BLaER1 (cell line): ENCODE results near the gene IGF2BP1.
"Not testable (repeated sequence)": the region's sequence is repeated elsewhere in the genome, so short reads cannot be mapped to it uniquely, and the experiment has no call there.

Experiments
- H3K27ac ChIP-seq: shearing (Covaris generic); formaldehyde crosslinking; 2 replicates; pipeline ENCODE4 v1.8.1; 2022
- H3K27me3 ChIP-seq: shearing (Covaris generic); formaldehyde crosslinking; 2 replicates; pipeline ENCODE4 v1.8.1; 2022
- H3K36me3 ChIP-seq: shearing (Covaris generic); formaldehyde crosslinking; 2 replicates; pipeline ENCODE4 v1.8.1; 2022
- H3K4me1 ChIP-seq: shearing (Covaris generic); formaldehyde crosslinking; 2 replicates; pipeline ENCODE4 v1.8.1; 2022
- H3K4me2 ChIP-seq: shearing (Covaris generic); formaldehyde crosslinking; 2 replicates; pipeline ENCODE4 v1.8.1; 2022
- H3K4me3 ChIP-seq: shearing (Covaris generic); formaldehyde crosslinking; 2 replicates; pipeline ENCODE4 v1.8.1; 2022
- H3K9ac ChIP-seq: shearing (Covaris generic); formaldehyde crosslinking; 2 replicates; pipeline ENCODE4 v1.8.1; 2022
- H3K9me3 ChIP-seq: shearing (Covaris generic); formaldehyde crosslinking; 2 replicates; pipeline ENCODE4 v1.8.1; 2022
- H4K20me1 ChIP-seq: shearing (Covaris generic); formaldehyde crosslinking; 2 replicates; pipeline ENCODE4 v1.8.1; 2022
- Cebpa-rat ChIP-seq: shearing (Covaris generic); IDR thresholded peaks from 2 replicates; pipeline ENCODE4 v1.8.1; 2022

IGF2BP1 gene

DNA sequence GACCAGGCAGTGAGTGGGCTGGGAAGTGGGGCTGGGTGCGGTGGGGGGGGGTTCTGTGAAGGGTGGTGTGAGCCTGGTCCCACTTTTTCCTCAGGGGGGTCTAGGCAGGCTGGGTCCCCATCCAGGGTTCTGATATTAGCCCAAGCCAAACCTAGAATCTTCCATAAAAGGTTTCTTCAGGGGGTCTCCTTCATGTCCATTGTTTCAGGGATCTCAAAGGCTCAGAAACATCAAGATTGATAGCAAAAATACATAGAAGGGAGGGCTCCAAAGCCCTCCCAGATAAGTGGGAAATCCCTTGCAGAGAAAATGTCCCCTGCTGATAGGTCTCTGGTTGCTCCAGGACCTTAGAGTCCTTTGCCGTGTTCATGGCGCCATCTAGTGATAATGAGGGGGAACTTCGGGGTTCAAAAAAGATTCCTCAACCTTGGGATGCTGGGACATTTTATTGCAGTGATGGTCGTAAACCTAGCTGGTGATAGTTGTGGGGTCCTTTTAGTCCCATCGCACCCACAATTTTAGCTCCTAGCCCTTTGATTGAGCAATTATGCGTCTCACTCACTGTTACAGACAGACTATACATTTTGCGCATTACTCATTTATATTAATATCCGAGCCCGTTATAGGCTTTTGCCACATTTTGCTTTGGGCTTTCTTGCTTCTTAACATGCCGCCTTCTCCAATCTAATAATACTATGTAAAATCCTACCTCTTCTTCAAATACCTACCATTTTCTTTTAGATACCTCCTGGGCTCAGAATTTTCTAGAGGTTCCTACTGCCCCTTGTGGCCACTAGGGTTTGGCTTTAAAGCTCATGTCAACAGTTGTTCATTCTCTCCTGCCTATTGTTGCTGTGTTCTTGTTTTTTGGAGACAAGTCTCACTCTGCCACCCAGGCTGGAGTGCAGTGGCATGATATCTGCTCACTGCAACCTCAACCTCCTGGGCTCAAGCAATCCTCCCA lies 35.1 kb downstream of the IGF2BP1 start:
- no peak overlapping the region for H3K27ac ChIP-seq
- H3K27me3 ChIP-seq = no peaks in the 10 kb centered on the region
- no peak overlapping the region for H3K4me2 ChIP-seq
- no peak for TF ChIP-seq Cebpa-rat
- H3K4me3 ChIP-seq = no peak overlapping the region
- no peaks in the 10 kb centered on the region for H4K20me1 ChIP-seq
- no peaks in the 10 kb centered on the region for H3K36me3 ChIP-seq
- H3K9ac ChIP-seq = no peak overlapping the region
- H3K4me1 ChIP-seq = no peaks in the 10 kb centered on the region
- H3K9me3 ChIP-seq = peaks cover 10% of the 10 kb centered on the region; the same call in 1 of the 2 replicates

DNA sequence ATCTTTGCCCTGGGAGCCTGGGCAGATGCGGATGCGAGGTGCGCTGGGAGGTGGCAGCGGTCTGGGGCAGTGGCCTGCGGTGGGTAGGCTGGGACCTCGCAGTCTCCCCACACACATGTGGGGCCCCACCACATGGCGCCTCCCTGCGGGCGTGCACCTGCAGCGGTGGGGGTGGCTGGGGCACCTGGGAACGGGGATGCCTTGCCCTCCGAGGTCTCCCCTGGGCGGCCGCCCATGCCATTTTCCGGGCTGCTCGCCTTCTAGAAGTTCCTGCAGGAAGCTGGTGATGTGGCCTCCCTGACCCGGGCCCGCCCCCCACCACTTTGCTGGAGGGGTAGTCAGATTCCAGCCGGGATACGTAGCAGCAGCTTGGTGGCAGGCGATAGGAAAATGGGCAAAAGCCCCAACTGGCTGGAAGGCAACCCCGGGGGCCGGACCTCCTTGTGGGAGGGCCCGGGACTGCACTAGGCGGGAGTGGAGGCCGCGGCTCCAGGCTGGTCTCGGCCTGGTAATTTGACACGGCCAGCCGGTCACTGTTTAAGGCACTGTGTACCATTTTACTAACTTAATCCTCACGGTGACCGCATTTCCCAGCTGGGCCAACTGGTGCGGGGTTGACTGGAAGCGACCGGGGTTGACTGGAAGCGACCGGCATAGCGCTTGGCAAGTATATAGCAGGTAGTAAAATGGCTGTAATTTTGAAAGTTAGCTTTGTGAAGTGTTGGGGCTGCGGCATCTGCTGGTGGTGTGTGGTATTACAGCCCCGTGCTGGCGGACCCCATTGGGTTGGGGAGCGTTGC lies 38.5 kb downstream of the IGF2BP1 start:
- H3K9ac ChIP-seq = no peak overlapping the region
- H3K36me3 ChIP-seq = no peaks in the 10 kb centered on the region
- TF ChIP-seq Cebpa-rat = no peak
- no peaks in the 10 kb centered on the region for H3K27me3 ChIP-seq
- H3K4me3 ChIP-seq = no peak overlapping the region
- H3K27ac ChIP-seq = no peak overlapping the region
- H4K20me1 ChIP-seq = no peaks in the 10 kb centered on the region
- H3K9me3 ChIP-seq = peaks cover 10% of the 10 kb centered on the region; the same call in 1 of the 2 replicates
- no peaks in the 10 kb centered on the region for H3K4me1 ChIP-seq
- no peak overlapping the region for H3K4me2 ChIP-seq

DNA sequence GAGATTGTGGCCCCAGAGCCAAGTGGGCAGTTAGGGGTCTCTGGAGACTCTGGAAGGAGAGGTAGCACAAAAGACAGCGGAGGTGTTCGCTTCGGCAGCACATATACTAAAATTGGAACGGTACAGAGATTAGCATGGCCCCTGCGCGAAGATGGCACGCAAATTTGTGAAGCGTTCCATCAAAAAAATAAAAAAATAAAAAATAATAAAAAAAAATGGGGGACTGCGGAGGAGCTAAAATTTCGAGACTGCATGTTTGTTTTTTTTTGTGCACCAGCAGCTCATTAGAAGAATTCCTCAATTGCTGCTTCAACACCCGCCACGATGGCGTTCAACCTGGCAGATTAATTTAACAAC lies 39.1 kb downstream of the IGF2BP1 start:
- Histone ChIP-seq H3K27me3 (no peaks in the 10 kb centered on the region), H3K9ac (no peak overlapping the region), H3K4me3 (no peak overlapping the region), H3K4me1 (no peaks in the 10 kb centered on the region), H3K27ac (no peak overlapping the region), H3K36me3 (no peaks in the 10 kb centered on the region), H3K9me3 (peaks cover 10% of the 10 kb centered on the region; the same call in 1 of the 2 replicates), H4K20me1 (no peaks in the 10 kb centered on the region), H3K4me2 (no peak overlapping the region)
- no peak for TF ChIP-seq Cebpa-rat

DNA sequence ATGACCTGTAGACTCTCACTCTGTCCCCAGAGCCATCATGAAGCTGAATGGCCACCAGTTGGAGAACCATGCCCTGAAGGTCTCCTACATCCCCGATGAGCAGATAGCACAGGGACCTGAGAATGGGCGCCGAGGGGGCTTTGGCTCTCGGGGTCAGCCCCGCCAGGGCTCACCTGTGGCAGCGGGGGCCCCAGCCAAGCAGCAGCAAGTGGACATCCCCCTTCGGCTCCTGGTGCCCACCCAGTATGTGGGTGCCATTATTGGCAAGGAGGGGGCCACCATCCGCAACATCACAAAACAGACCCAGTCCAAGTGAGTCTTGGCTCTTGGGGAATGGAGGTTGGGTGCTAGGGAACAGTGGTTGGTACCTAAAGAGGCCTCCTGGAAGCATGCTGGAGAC lies 41.0 kb downstream of the IGF2BP1 start:
- no peak overlapping the region for H3K9ac ChIP-seq
- H3K27me3 ChIP-seq = no peaks in the 10 kb centered on the region
- no peak overlapping the region for H3K4me3 ChIP-seq
- H3K27ac ChIP-seq = no peak overlapping the region
- H3K36me3 ChIP-seq = no peaks in the 10 kb centered on the region
- H3K4me2 ChIP-seq = no peak overlapping the region
- no peaks in the 10 kb centered on the region for H3K4me1 ChIP-seq
- no peaks in the 10 kb centered on the region for H4K20me1 ChIP-seq
- TF ChIP-seq Cebpa-rat = no peak
- H3K9me3 ChIP-seq = peaks cover 10% of the 10 kb centered on the region; the same call in 1 of the 2 replicates

DNA sequence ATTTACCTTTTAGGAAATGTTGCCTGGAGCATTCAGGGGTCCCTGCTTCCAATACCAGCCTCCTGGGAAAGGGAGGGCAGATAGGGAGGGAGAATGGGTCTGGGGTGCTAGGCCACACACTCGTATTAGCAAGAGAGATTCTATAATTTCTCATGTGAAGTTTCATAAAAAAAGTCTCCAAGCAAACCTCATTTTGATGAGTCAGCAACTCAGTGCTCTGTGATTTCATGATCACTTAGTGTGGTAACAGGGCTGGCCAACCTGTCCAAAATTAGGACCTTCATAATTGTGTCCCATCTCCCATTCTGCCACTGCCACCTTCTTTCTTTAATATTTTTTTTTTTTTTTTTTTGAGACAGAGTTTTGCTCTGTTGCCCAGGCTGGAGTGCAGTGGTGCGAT lies 41.4 kb downstream of the IGF2BP1 start:
- Histone ChIP-seq H3K36me3 (no peaks in the 10 kb centered on the region), H3K4me1 (no peaks in the 10 kb centered on the region), H3K27me3 (no peaks in the 10 kb centered on the region)

DNA sequence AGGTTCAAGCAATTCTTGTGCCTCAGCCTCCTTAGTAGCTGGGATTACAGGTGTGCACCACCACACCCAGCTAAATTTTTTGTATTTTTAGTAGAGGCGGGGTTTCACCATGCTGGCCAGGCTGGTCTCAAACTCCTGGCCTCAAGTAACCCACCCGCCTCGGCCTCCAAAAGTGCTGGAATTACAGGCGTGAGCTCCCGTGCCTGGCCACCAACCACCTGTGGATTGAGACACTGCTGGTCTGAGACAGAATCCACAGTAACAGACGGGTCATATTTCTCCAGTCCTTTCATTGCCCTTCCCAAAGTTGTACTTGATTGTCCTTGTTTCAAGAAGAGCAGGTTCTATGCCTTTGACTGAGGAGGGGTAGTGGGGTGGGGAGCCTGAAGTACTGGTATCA lies 42.3 kb downstream of the IGF2BP1 start:
- H3K36me3 ChIP-seq, H3K27me3 ChIP-seq: not testable (repeated sequence)

More for the DNA sequence above, 41.4 kb downstream of the IGF2BP1 start:
- Histone ChIP-seq H3K4me3 (no peak overlapping the region), H3K4me2 (no peak overlapping the region), H3K9me3 (peaks cover 10% of the 10 kb centered on the region; the same call in 1 of the 2 replicates), H3K9ac (no peak overlapping the region), H4K20me1 (no peaks in the 10 kb centered on the region), H3K27ac (no peak overlapping the region)
- no peak for TF ChIP-seq Cebpa-rat

DNA sequence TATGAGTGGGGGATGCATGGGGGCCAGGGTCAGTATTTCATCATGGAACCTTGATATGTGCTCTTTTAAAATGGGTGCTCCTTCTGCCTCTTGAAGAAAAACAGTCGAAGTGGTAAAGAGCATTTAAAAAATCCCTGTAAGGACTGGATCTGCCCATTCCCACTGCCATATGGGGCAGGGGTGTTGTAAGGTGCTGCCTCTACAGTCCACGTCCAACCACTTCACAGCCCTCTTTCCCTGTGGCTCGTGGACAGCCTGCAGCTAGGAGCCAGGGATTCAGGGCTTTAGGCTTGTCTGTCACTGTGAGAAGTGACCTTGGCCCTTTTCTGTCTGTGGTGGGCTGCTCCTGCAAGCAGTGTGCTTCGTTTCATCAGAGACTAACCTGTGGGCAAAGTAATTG lies 44.3 kb downstream of the IGF2BP1 start:
- Histone ChIP-seq H3K27ac (no peak overlapping the region), H3K9me3 (no peaks in the 10 kb centered on the region), H3K36me3 (no peaks in the 10 kb centered on the region), H3K27me3 (no peaks in the 10 kb centered on the region), H3K9ac (no peak overlapping the region), H4K20me1 (no peaks in the 10 kb centered on the region), H3K4me3 (no peak overlapping the region), H3K4me1 (no peaks in the 10 kb centered on the region), H3K4me2 (no peak overlapping the region)
- TF ChIP-seq Cebpa-rat = no peak

More for the DNA sequence above, 42.3 kb downstream of the IGF2BP1 start:
- H3K9ac ChIP-seq, H3K27ac ChIP-seq, H3K4me3 ChIP-seq, H3K4me2 ChIP-seq, H3K4me1 ChIP-seq, H4K20me1 ChIP-seq: not testable (repeated sequence)
- H3K9me3 ChIP-seq = peaks cover 10% of the 10 kb centered on the region; the same call in 1 of the 2 replicates

DNA sequence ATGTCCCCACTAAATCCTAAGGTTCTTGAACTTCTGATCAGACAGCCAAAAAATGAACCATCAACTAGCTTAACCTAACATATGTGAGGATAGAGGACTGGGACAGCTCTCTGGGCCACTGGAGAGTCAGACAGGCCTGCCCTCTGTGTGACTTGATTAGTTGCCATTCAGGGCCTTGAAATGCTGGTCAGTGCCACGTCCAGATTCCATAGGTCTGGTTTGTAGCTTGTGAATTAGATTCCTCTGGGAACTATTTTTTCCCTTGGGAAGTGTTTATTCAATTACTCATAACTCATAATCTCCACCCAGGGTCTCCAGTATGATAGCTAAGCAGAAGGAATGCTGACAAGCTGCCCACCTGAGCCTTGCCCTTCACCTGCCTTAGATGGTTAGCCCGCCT lies 48.2 kb downstream of the IGF2BP1 start:
- TF ChIP-seq Cebpa-rat = no peak
- H3K9ac ChIP-seq = no peak overlapping the region
- H3K4me1 ChIP-seq = no peaks in the 10 kb centered on the region
- no peaks in the 10 kb centered on the region for H3K36me3 ChIP-seq
- no peak overlapping the region for H3K4me2 ChIP-seq
- H3K27me3 ChIP-seq = no peaks in the 10 kb centered on the region
- no peak overlapping the region for H3K27ac ChIP-seq
- H4K20me1 ChIP-seq = no peaks in the 10 kb centered on the region
- H3K9me3 ChIP-seq = no peaks in the 10 kb centered on the region
- H3K4me3 ChIP-seq = no peak overlapping the region

DNA sequence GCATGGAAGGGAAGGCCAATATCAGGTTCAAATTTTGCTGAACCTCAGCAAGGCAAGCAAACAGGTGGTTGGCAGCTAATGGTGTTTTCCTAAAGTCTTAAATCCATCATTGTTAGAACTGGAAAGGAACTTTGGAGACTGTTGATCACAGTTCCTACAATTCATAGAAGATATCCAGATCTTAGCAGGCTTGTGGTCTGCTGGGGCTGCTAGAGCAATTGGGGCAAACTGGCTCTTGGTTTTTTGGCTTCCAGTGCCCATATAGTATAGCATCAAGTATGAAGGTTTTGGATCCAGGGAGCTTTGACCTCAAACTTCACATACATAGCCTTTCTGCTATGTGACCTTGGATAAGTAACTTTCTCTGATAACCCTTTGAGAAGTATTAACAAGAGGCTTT lies 49.7 kb downstream of the IGF2BP1 start:
- no peak for TF ChIP-seq Cebpa-rat
- no peak overlapping the region for H3K4me3 ChIP-seq
- H3K4me1 ChIP-seq = no peaks in the 10 kb centered on the region
- no peaks in the 10 kb centered on the region for H3K27me3 ChIP-seq
- no peak overlapping the region for H3K27ac ChIP-seq
- no peaks in the 10 kb centered on the region for H3K9me3 ChIP-seq
- H3K9ac ChIP-seq = no peak overlapping the region
- H3K4me2 ChIP-seq = no peak overlapping the region
- H3K36me3 ChIP-seq = no peaks in the 10 kb centered on the region
- no peaks in the 10 kb centered on the region for H4K20me1 ChIP-seq

DNA sequence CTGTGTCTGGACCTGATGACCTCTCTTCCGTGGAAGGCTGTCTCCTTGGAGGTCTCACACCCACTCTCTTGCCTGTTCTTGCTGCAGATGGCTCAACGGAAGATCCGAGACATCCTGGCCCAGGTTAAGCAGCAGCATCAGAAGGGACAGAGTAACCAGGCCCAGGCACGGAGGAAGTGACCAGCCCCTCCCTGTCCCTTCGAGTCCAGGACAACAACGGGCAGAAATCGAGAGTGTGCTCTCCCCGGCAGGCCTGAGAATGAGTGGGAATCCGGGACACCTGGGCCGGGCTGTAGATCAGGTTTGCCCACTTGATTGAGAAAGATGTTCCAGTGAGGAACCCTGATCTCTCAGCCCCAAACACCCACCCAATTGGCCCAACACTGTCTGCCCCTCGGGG lies 52.1 kb downstream of the IGF2BP1 start:
- no peak for TF ChIP-seq Cebpa-rat

More for the DNA sequence above, 52.1 kb downstream of the IGF2BP1 start:
- no peaks in the 10 kb centered on the region for H3K27me3 ChIP-seq
- H3K4me1 ChIP-seq = no peaks in the 10 kb centered on the region
- H4K20me1 ChIP-seq = no peaks in the 10 kb centered on the region
- H3K9me3 ChIP-seq = no peaks in the 10 kb centered on the region
- no peak overlapping the region for H3K4me2 ChIP-seq
- H3K4me3 ChIP-seq = no peak overlapping the region
- no peak overlapping the region for H3K9ac ChIP-seq
- H3K27ac ChIP-seq = no peak overlapping the region
- H3K36me3 ChIP-seq = no peaks in the 10 kb centered on the region
